ENCODE measurements around the gene FAM227B.

- no peak for TF ChIP-seq PKNOX1 (IDR thresholded peaks at IDR 0.05)
- no peak for TF ChIP-seq FOXM1 (IDR thresholded peaks at IDR 0.05; ENCODE audit: borderline replicate concordance)
- TF ChIP-seq SUZ12 (IDR thresholded peaks at IDR 0.05) = no peak
- TF ChIP-seq BHLHE40 (IDR thresholded peaks at IDR 0.05; ENCODE audit: borderline replicate concordance) = no peak
Observed at GRCh38 chr15:49645941-49646340, 25.3 kb upstream of the FAM227B start.
